GM19467 (cell line): ENCODE data around the gene COPRS.

Experiments
- ATAC-seq: cut with Tn5 transposase; IDR thresholded peaks from one replicate; pipeline ENCODE4 v1.9.1; 2021; ENCODE audit warnings: mild to moderate bottlenecking, moderate library complexity; ENCODE audit not compliant: unreplicated experiment

The COPRS gene, protein sequence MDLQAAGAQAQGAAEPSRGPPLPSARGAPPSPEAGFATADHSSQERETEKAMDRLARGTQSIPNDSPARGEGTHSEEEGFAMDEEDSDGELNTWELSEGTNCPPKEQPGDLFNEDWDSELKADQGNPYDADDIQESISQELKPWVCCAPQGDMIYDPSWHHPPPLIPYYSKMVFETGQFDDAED

DNA sequence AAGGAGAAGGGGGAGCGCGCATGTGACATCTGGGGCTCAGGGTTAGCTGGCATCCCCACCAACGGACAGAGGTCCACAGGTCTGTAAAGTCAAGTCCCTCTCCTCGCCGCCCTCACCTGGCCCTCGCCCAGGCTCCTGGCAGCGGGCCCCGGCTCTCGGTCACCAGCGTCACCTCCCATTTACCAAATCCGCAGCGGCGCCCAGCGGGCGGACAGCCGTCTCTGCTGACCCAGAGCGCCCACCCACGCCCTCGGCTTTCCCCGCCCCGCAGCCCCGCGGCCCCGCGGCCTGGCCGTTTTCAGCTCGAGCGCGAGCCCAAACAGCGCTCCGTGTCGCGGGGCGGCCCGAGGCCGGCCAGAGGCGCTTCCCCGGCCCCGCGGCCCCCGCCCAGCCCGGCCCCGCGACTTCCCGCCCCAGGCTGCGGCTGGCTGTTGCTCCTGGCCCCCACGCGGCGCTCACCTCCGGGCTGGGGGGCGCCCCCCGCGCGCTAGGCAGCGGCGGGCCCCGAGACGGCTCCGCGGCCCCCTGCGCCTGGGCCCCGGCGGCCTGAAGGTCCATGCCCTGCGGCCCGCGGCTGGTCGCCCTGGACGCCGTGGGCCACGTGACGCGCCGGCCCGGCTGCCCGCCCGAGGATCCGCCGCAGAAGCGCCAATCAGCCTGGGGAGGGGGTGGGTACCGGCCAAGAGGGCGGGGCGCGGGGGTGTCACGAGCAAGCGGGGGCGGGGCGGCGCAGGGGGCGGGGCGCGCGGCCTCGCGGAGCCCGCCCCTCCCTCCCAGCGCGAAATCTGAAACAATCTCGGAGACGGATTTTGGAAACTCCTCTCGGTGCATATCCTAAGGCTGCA, at the start of gene COPRS:
Gene COPRS, minus strand, starts transcription at position 603 of the 845 bp plus-strand sequence. Its CDS starts 45 bp downstream, at position 558.
- peak; percentile 57 for ATAC-seq

DNA sequence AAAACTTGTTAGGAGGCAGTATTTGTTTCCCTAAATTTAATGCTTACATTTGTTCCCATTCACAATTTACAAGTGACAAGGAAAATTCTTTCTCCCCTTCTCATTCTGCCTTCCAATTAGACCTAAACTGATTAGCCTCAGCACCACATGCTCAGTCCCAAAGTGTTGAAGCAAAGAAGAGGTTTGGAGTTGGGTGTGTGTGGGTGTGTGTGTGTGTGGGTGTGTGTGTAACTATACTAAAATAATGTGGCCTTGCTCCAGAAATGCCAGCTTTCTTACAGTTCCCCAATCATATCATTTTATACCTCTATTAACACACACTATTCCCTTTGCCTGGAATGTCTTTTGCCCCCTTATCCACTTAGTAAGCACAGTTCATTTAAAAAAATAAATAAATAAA, 49.3 kb upstream of the COPRS start:
- ATAC-seq: no peak

DNA sequence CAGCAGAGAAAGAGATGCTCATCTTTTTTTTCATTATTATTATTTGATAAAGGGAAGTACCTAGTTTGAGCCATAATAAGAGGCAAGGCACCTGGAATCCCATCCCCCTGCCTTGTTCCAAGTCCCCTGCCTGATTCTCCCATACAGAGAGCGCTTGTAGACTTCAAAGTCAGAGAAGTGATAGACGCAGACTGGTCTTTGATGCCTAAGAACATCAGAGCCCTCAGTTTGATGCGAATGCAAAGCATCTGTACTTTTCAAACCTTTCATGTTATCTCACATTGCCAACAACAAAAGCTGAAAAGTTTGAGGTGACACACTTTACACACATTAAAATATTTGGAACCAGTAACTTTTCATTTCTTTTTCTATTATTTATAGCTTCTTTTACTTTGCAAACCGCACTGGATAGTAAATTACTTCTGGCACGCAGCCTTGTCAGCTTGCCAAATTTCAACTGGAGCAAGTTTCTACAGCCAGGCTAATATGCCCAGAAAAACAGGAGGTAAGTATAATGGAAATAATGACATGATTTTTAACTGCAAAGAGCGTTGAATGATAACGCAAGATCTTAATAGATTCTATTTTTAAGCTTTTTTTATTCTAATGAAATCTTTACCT, 48.4 kb upstream of the COPRS start:
- no peak for ATAC-seq

DNA sequence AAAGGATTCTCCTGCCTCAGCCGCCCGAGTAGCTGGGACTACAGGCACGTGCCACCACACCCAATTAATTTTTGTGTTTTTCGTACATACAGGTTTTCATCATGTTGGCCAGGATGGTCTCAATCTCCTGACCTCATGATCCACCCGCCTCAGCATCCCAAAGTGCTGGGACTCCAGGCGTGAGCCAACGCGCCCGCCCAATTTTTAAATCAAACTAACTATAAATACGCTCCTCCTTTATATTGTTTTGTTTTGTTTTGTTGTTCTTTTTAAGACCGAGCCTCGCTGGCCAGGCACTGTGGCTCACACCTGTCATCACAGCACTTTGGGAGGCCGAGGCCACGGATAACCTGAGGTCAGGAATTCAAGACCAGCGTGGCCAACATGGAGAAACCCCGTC, 44.4 kb upstream of the COPRS start:
- no peak for ATAC-seq

DNA sequence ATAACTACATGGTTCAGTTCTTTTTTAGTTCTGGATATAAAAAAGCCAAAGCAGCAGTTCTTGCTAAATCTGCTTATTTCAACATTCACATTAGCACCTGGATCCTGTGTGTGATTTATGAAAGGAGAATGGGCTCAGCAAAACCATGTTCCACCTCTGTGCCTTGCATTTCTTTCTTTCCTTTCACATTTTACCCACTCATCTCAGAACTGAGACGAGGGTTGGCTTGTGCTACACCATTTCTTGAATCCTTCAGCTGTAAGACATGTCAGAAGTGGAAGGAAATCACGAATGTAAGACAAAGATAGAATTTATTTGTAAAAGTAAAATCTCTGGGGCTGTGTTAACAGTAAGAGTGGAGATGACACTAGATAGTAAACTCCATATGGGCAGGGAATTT, 43.6 kb upstream of the COPRS start:
- ATAC-seq: no peak

DNA sequence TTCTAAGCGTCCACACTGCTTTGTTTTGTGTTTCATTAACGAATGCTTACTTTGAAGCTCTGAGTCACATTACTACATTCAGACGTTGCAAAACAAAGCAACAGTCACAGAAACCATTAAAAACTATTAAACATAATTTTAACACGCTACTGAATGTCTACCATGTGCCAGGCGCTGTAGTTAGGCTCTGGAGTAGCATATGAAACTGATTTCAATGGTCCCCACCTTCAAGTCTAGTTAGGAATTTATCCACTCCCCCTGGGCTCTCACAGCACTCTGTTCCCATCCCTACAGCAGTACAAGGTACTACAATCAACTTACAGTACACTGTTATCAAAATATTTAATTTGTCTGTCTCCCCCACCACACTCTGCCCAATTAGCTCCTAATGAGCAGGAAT, 41.8 kb upstream of the COPRS start:
- ATAC-seq: no peak

DNA sequence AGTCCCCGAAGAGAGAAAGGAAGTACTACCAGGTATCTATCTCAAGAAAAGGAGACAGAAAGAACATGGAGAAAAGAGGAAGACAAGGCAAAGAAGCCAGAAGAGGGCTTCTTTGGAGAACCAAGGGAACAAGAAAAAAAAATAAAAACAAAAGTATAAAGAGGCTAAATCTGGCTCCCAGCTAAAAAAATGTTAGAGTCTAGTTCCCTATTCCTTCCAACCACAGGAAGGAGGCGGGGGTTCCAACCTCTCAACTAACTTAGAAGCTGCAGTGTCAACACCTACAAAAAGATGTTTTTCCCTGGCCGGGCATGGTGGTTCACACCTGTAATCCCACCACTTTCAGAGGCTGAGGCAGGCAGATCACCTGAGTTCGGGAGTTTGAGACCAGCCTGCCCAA, 29.1 kb upstream of the COPRS start:
- ATAC-seq: no peak

DNA sequence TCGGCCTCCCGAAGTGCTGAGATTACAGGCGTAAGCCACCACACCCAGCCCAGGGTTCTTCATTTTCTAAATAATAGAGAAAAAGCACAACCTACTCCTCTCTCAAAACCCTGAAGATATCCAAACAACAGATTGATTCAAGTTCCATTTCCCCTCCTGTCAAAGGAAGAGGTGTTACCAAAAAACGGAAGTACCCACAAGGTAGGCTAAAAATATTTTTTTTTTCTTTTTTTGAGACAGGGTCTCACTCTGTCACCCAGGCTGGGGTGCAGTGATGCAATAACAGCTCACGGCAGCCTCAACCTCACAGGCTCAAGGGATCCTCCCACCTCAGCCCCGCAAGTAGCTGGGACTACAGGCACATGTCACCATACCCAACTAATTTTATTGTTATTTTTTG, 23.5 kb upstream of the COPRS start:
- ATAC-seq: no peak

DNA sequence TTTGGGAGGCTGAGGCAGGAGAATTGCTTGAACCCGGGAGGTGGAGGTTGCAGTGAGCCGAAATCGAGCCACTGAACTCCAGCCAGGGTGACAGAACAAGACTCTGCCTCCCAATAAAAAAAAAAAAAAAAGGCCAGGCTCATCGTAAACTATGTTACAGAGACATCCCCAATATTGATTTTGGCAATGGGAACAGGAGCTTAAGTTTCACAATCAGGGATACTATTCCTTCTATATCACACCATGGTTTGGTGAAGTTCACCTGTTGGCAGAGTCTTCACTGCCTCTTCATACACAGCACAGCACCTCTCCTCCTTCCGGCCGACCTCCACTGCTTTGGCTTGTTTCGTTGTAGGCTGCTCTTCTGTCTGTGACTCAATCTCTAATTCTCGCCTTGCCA, 21.3 kb upstream of the COPRS start:
- no peak for ATAC-seq

DNA sequence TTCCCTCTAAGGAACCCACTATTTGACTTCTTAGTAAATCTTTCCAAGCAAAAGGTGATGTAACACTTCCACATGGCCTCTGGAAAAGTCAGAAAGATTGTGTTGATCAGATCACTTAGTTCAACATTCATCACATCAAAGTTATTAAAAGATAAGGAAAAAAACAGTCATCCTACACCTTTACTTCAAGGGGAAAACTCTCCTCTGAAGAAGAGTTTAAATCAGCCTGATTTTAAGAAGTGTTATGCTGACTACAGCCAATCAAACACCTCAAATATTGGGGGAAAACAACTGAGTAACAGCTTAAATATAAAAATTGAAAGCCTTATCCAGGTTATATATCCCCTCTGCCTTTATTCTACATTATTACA, 19.6 kb upstream of the COPRS start:
- no peak for ATAC-seq

DNA sequence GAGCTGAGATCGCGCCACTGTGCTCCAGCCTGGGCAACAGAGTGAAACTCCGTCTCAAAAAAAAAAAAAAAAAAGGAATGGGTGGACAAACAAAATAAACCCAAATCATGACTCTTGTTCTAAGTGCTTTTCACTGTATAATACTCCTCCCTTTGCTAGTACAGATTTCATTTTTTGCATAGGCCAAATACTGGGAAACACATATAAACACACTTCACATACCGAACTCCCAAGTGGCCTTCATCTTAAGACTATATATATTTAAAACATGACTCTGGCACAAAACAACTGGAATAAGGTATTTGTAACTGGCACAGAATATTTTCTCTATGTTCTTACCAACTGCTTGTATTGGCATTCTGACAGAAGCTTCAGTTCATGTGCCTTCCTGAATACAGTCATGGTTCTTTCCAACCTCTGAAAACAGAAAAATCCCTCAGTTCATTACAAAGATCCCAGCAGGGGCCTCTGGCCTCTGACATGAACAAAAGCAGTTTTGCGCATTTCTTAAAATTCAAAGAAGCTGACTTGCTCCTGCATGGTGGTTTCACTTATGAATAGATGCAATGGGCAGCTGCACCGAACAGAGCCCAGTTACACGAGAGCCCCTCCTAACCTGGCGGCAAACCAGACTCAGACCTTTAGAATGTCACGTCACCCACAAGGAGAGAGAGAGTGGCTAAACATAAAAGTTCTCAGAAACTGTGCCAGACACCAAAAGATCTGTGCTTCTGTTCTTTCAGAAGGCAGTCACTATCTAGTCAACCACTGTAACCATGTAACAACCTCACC, 19.1 kb upstream of the COPRS start:
- ATAC-seq: no peak

DNA sequence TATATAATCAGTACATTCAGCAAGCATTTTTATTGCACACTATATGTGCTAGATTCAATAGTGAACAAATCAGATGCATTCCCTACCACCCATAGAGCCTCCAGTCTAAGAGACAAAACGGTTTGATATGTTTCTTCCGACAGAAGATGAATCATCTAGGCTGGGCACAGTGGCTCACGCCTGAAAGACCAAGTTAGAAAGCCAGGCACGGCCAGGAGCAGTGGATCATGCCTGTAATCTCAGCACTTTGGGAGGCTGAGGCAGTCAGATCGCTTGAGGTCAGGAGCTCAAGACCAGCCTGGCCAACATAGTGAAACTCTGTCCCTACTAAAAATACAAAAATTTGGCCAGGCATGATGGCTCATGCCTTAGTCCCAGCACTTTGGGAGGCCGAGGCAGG, 18.3 kb upstream of the COPRS start:
- ATAC-seq: no peak

DNA sequence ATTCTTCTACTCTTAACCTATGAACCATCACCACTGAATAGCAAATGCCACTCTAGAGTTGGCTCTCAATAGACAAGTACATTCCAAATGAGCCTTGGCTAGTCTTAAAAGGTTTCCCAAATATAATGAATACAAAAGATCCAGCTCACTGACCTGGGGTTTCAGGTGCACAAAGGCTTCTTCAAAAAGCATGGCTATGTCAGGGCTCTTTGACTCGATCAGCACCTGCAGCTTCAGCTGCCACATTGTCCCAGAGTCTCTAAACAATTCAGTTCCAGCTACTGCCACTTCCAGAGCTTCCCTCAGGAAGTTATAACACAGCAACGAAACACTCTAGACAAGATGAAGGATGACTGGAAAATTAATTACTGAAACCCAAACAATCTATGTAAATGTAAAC, 16.0 kb upstream of the COPRS start:
- ATAC-seq: no peak

DNA sequence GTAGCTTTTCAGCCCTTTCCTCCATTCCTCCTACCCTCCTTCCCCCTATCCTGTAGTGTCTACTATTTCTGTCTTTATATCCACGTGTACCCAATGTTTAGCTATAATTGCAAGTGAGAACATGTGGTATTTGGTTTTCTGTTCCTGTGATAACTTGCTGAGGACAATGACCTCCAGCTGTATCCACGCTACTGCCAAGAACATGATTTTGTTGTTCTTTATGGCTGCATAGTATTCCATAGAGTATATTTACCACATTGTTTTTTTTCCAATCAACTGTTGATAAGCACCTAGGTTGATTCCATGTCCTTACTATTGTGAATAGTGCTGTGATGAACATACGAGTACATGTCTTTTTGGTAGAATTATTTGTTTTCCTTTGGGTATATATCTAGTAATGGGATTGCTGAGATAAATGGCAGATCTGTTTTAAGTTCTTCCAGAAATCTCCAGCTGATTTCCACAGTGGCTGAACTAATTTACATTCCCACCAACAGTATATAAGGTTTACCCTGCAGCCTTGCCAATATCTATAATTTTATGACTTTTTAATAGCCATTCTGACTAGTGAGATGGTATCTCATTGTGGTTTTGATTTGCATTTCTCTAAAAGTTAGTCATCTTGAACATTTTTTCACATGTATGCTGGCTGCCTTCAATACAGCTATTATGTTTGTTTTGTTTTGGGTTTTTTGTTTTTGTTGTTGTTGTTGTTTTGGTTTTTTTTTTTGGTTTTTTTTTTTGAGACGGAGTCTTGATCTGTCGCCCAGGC, 10.9 kb upstream of the COPRS start:
- no peak for ATAC-seq

DNA sequence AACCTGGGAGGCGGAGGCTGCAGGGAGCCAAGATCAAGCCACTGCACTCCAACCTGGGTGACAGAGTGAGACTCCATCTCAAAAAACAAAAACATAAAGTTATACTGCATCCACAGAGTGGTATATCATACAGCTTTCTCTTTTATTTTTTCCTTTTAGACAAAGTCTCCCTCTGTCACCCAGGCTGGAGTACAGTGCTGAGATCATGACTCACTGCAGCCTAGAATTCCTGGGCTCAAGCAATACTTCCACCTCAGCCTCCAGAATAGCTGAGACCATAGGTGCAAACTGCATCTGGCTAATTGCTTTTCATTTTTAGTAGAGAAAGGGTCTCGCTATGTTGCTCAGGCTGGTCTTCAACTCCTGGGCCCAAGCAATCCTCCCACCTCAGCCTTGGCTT, 10.0 kb upstream of the COPRS start:
- no peak for ATAC-seq

DNA sequence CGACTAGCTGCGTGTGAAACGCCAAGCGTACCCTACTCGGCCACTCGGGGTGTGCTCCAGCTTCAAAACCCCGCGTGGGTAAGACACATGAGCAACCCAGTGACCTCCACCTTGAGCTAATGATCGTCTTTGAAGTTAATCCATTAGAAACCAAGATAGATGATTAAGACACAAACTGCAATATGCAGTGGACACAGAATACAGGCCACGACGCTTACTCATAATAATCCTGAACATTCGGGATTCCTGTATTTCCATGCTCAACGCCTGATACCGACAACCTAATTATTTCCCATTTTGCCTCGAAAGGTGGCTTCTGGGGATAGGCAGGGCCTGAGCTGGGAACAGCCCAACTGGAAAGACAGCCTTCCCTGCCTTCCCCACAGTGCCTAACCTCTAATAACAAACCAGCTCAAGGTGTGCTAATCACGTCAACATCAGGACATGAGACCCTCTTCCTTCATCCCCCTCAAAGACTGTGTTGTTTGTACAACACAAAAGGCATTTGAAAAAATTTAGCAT, 504 bp upstream of the COPRS start:
- no peak for ATAC-seq

DNA sequence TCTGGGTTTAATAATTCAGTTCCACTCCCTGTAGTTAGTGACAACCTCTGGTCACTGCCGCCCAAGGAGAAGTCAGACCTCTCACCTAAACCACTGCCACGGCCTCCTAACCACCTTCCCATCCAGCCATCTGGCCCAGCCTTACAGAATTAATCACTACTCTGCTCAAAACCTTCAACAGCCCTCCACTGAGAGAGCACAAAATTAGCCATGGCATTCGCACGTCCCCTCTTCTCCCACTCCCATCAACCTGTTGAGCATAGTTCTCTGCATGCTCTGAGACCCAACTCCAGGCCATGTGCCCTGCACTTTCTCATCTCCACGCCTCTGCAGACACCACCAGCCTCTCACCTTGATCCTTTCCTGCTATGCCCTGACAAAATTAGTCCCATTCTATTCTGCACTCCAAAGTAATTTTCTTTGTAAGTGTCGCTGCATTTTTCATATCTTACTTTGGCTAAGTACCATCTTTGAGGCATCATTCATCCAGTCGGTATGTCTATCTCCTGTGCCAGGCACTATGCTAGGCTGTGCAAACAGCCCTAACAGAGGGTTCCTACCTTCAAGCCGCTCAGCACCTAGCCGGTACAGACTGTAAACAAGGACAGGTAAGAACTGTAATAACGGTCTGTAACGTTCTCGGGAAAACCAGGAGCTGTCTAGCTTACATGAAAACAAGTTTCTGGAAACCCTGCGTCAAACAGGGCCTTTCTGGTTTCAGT, 963 bp downstream of the COPRS start:
- ATAC-seq: no peak

DNA sequence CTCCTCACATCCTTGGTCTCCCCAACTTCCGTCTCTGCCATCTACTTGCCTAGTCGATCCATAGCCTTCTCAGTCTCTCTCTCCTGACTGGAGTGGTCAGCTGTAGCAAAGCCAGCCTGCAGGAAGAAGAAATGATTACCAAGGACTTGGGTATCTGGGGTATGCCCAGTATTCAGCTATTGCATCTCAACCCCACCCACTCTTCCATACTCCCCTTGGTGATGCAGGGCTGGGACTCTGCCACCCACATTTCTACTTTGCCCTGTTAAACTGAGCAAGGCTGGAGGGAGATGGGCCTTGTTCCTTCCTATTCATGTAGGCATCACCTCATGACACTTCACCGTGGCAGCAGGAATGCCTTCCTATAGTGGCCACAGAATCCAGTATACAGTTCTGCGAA, 2.3 kb downstream of the COPRS start:
- no peak for ATAC-seq

DNA sequence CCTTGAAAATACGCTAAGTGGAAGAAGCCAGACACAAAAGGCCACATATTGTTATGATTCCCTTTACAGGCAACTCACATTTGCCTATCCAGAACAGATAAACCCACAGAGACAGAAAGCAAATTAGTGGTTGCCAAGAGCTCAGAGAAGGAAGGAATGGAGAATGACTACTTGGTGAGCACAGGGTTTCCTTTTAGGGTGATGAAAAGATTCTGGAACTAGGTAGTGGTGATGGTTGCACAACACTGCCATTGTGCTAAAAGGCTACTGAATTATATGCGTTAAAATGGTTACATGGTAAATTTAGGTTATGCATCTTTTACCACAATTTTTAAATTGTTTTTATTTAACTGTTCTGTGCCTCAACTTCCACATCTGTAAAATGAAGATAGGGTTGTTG, 4.4 kb downstream of the COPRS start:
- no peak for ATAC-seq

DNA sequence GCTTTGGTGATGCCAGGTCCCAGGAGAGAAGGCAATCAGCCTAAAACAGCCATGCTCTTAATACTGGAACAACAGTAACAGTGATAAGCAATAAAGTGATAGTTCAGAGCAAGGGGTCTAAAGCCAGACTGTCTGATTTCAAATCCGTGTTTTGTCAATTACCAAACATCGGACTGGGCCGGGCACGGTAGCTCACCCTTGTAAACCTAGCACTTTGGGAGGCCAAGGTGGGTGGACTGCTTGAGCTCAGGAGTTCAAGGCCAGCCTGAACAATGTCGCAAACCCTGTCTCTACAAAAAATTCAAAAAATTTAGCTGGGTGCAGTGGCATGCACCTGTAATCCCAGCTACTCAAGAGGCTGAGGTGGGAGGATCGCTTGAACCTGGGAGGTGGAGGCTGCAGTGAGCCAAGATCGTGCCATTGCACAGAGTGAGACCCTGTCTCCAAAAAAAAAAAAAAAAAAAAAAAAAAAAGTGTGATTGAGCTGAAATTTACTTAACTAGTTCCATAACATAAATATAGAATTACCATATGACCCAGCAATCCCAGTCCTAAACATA, 5.1 kb downstream of the COPRS start:
- no peak for ATAC-seq
